ENCODE measurements around the gene VPS13A. TPM values are rescaled to one million over a fixed set of nuclear protein-coding genes. Genes with fewer than 3 reads are reported as not detected.

VPS13A gene
- total and polyA plus RNA-seq, 10 of the 15 experiments (the other 5 are each of a cell fraction or from before 2014, with no cell fraction given): 10.0 to 35.2 (median 21.1) TPM

DNA sequence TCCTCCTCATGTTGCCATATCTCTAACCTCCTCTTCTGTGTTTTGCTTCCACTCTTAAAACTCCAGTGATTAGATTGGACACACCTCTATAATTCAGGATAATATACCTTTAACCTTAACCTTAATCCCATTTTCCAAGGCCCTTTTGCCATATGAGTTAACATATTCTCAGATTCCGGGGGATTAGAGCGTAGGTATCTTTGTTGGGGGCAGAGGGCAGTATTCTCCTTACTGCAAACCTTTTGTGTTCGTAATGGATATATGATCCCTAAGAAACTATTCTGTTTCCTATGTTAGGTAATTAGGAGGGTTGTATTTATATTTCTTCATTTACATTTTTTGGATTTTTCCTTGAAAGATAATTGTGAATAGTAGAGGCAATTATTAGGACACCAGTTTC, 99.5 kb downstream of the VPS13A start:
- CTCF ChIA-PET: no interaction called here
- TF ChIP-seq NFYB (IDR thresholded peaks at IDR 0.05; ENCODE audit: insufficient read depth, low read depth, low read length) (no peak), SMAD1 (IDR thresholded peaks at IDR 0.05; ENCODE audit: low read depth, partially characterized antibody) (no peak), WRNIP1 (IDR thresholded peaks at IDR 0.05; ENCODE audit: borderline replicate concordance, low read depth, low read length) (no peak), ZSCAN29 (IDR thresholded peaks at IDR 0.05) (no peak), MTA3 (IDR thresholded peaks at IDR 0.05; ENCODE audit: borderline replicate concordance, low read length) (no peak), STAT1 (conservative IDR thresholded peaks at IDR 0.05) (no peak), EGR1 (IDR thresholded peaks at IDR 0.05; ENCODE audit: borderline replicate concordance in 1 of 2, low read depth in 2 of 2, low read length in 2 of 2) (no peak), POLR2AphosphoS5 (IDR thresholded peaks at IDR 0.05; ENCODE audit: low read length) (no peak)
- TF ChIP-seq, protein P1, sequence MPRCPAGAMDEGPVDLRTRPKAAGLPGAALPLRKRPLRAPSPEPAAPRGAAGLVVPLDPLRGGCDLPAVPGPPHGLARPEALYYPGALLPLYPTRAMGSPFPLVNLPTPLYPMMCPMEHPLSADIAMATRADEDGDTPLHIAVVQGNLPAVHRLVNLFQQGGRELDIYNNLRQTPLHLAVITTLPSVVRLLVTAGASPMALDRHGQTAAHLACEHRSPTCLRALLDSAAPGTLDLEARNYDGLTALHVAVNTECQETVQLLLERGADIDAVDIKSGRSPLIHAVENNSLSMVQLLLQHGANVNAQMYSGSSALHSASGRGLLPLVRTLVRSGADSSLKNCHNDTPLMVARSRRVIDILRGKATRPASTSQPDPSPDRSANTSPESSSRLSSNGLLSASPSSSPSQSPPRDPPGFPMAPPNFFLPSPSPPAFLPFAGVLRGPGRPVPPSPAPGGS (IDR thresholded peaks at IDR 0.05; ENCODE audit: borderline replicate concordance, insufficient read depth, low read depth, low read length, poor library complexity, severe bottlenecking): no peak
- TF ChIP-seq, protein P2, sequence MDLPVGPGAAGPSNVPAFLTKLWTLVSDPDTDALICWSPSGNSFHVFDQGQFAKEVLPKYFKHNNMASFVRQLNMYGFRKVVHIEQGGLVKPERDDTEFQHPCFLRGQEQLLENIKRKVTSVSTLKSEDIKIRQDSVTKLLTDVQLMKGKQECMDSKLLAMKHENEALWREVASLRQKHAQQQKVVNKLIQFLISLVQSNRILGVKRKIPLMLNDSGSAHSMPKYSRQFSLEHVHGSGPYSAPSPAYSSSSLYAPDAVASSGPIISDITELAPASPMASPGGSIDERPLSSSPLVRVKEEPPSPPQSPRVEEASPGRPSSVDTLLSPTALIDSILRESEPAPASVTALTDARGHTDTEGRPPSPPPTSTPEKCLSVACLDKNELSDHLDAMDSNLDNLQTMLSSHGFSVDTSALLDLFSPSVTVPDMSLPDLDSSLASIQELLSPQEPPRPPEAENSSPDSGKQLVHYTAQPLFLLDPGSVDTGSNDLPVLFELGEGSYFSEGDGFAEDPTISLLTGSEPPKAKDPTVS (IDR thresholded peaks at IDR 0.05; ENCODE audit: low read depth, low read length): no peak
- TF ChIP-seq, protein P3, sequence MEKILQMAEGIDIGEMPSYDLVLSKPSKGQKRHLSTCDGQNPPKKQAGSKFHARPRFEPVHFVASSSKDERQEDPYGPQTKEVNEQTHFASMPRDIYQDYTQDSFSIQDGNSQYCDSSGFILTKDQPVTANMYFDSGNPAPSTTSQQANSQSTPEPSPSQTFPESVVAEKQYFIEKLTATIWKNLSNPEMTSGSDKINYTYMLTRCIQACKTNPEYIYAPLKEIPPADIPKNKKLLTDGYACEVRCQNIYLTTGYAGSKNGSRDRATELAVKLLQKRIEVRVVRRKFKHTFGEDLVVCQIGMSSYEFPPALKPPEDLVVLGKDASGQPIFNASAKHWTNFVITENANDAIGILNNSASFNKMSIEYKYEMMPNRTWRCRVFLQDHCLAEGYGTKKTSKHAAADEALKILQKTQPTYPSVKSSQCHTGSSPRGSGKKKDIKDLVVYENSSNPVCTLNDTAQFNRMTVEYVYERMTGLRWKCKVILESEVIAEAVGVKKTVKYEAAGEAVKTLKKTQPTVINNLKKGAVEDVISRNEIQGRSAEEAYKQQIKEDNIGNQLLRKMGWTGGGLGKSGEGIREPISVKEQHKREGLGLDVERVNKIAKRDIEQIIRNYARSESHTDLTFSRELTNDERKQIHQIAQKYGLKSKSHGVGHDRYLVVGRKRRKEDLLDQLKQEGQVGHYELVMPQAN (conservative IDR thresholded peaks at IDR 0.05): no peak
- TF ChIP-seq, protein P4, sequence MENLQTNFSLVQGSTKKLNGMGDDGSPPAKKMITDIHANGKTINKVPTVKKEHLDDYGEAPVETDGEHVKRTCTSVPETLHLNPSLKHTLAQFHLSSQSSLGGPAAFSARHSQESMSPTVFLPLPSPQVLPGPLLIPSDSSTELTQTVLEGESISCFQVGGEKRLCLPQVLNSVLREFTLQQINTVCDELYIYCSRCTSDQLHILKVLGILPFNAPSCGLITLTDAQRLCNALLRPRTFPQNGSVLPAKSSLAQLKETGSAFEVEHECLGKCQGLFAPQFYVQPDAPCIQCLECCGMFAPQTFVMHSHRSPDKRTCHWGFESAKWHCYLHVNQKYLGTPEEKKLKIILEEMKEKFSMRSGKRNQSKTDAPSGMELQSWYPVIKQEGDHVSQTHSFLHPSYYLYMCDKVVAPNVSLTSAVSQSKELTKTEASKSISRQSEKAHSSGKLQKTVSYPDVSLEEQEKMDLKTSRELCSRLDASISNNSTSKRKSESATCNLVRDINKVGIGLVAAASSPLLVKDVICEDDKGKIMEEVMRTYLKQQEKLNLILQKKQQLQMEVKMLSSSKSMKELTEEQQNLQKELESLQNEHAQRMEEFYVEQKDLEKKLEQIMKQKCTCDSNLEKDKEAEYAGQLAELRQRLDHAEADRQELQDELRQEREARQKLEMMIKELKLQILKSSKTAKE (IDR thresholded peaks at IDR 0.05; ENCODE audit: low read depth, poor library complexity, severe bottlenecking): no peak
- TF ChIP-seq, protein P5, sequence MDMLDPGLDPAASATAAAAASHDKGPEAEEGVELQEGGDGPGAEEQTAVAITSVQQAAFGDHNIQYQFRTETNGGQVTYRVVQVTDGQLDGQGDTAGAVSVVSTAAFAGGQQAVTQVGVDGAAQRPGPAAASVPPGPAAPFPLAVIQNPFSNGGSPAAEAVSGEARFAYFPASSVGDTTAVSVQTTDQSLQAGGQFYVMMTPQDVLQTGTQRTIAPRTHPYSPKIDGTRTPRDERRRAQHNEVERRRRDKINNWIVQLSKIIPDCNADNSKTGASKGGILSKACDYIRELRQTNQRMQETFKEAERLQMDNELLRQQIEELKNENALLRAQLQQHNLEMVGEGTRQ (IDR thresholded peaks at IDR 0.05; ENCODE audit: borderline replicate concordance, low read depth, low read length): no peak

More for the DNA sequence above, 99.5 kb downstream of the VPS13A start:
- no peaks in the 10 kb centered on the region for H3K79me2 ChIP-seq (ENCODE audit: control insufficient read depth, insufficient read depth, low read length)
- H4K20me1 ChIP-seq (ENCODE audit: control insufficient read depth, insufficient read depth): no peaks in the 10 kb centered on the region
- FAIRE-seq: no peak
- H2AFZ ChIP-seq (ENCODE audit: control insufficient read depth, low read depth, low read length): no peak overlapping the region
- in situ Hi-C loops (cut with MboI) (no loop called here), intact Hi-C loops (cut with micrococcal nuclease; ENCODE audit: unreplicated experiment) (no loop called here)
- H3K4me1 ChIP-seq (ENCODE audit: control insufficient read depth, insufficient read depth, low read length): no peaks in the 10 kb centered on the region
- no peak for ATAC-seq
- SMC1A ChIA-PET (ENCODE audit: uncharacterized antibody, unreplicated experiment): no interaction called here
- H3K9ac ChIP-seq (ENCODE audit: control insufficient read depth, insufficient read depth, low read length): no peak overlapping the region
- no peak for DNase-seq (ENCODE audit: low read depth, low spot score)
- no peak overlapping the region for H3K4me2 ChIP-seq (ENCODE audit: control insufficient read depth, insufficient read depth)
- no peak overlapping the region for H3K27ac ChIP-seq (ENCODE audit: control insufficient read depth, insufficient read depth)
- no TSS peak for BruUV-seq (replicated peaks)
- no peaks in the 10 kb centered on the region for H3K27me3 ChIP-seq (replicated peaks in 1 of 2; ENCODE audit: control insufficient read depth in 2 of 2, insufficient read depth in 2 of 2, low read length in 1 of 2)
- no peaks in the 10 kb centered on the region for H3K9me3 ChIP-seq (replicated peaks; ENCODE audit: control insufficient read depth, insufficient read depth, low read length)
- RAD21 ChIA-PET (ENCODE audit: unreplicated experiment): no interaction called here
- POLR2A ChIA-PET: no interaction called here
- no peak overlapping the region for H3K4me3 ChIP-seq
- WGBS (ENCODE audit: insufficient coverage, insufficient replicate concordance, low lambda C conversion rate, missing lambda C conversion rate): 63% methylated on average over 3 of the region's 3 CpGs
- peaks cover 0 to 7% of the 10 kb centered on the region in 2 experiments; a peak in 1 of 4 replicates for H3K36me3 ChIP-seq (ENCODE audit: control insufficient read depth in 2 of 2, insufficient read depth in 2 of 2, low read length in 1 of 2)
